ENCODE results near the gene GJA3. TPM values are rescaled to one million over a fixed set of nuclear protein-coding genes. Genes with fewer than 3 reads are reported as not detected.
A peak's percentile ranks its signal among the peaks of the same experiment; 100 is the strongest.

The GJA3 gene
- total RNA-seq, 1 donor from 2014 or later = 0.59 TPM

GRCh38 chr13:20128459-20128931 lies 32.4 kb downstream of the GJA3 start:
- peaks cover 14% of the 10 kb centered on the region for H3K27me3 Mint-ChIP-seq (ENCODE audit: low read depth, unreplicated experiment)
- Histone ChIP-seq H3K27ac (ENCODE audit: low read depth, low read length) (no peak overlapping the region), H3K36me3 (ENCODE audit: insufficient read depth, low read length) (no peaks in the 10 kb centered on the region), H2AFZ (ENCODE audit: low read depth, low read length) (peak overlapping the region; percentile 100), H3K4me2 (ENCODE audit: low read length) (peak overlapping the region; percentile 99), H4K20me1 (ENCODE audit: insufficient read depth, low read length) (no peaks in the 10 kb centered on the region), H3K27me3 (ENCODE audit: insufficient read depth, low read length) (peaks cover 9% of the 10 kb centered on the region), H3K9ac (ENCODE audit: low read length) (peak overlapping the region; percentile 84), H3K4me1 (ENCODE audit: insufficient read depth, low read length) (peaks cover 24% of the 10 kb centered on the region), H3K79me2 (ENCODE audit: insufficient read depth, low read length) (no peaks in the 10 kb centered on the region), H3K9me3 (ENCODE audit: insufficient read depth, low read depth, low read length) (no peaks in the 10 kb centered on the region), H3K4me3 (ENCODE audit: insufficient read depth, low read depth, low read length) (peak overlapping the region; percentile 64)
- H3K36me3 Mint-ChIP-seq (ENCODE audit: low read depth, unreplicated experiment) = no peaks in the 10 kb centered on the region
- peak; percentile 50 for TF ChIP-seq EZH2 (IDR thresholded peaks at IDR 0.05; ENCODE audit: insufficient read depth, low read length)
- TF ChIP-seq CTCF (IDR thresholded peaks at IDR 0.05; ENCODE audit: insufficient read depth, low read depth, low read length) = no peak
- DNase-seq (ENCODE audit: low read depth) (no peak), FAIRE-seq (no peak)
- no peak overlapping the region for H3K27ac Mint-ChIP-seq (ENCODE audit: unreplicated experiment)
- H3K9me3 Mint-ChIP-seq (ENCODE audit: unreplicated experiment) = no peaks in the 10 kb centered on the region
- peaks cover 4% of the 10 kb centered on the region for H3K4me1 Mint-ChIP-seq (ENCODE audit: low read depth, unreplicated experiment)
- H3K4me3 Mint-ChIP-seq (ENCODE audit: unreplicated experiment) = no peak overlapping the region

DNA sequence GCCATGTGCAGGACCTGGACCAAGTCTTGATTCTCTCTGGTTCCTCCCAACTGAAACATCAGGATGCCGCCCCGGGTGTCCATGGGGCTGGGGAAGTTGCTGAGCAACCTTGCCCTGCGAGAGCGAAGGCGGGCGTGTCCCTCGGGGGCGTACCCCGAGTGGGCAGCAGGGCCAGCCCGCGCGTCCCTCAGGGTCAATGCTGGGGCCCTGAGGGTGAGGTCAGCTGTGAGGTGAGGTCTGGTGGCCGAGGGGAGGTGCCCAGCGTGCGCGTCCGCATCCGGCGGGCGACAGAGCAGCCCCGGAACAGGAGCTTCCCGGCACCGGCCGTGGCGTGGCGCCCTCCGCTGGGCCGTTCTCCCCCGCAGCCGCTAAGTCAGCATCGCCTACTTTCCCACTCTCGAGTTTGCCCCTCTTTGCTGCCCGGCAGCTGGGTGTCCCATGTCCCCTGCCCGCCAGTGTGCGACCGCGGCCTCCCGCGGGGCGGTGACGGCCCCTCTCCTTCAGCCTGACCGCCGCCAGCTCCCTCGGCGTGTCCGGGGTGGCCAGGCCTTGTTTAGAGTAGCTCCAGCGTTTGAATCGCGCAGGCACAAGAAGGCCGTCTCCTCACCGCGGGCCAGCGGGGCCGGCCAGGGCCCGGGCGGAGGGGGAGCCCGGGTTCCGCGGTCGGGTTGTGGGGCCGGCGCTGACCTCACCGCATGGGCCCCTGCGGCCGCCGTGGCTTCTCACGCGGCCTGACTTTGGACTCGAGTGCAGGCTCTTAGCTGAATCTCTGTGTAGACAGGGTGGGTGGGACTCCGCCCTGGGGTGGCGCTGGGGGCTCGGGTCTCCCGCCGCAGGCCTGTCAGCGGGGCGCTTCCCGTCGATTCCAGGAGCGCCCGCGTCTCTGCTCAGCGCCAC lies 33.0 kb downstream of the GJA3 start:
- Histone ChIP-seq H3K4me1 (ENCODE audit: insufficient read depth, low read length) (peaks cover 24% of the 10 kb centered on the region), H3K36me3 (ENCODE audit: insufficient read depth, low read length) (no peaks in the 10 kb centered on the region), H3K9me3 (ENCODE audit: insufficient read depth, low read depth, low read length) (no peaks in the 10 kb centered on the region), H3K4me2 (ENCODE audit: low read length) (peak overlapping the region; percentile 99), H3K79me2 (ENCODE audit: insufficient read depth, low read length) (no peaks in the 10 kb centered on the region), H3K27me3 (ENCODE audit: insufficient read depth, low read length) (peaks cover 11% of the 10 kb centered on the region), H2AFZ (ENCODE audit: low read depth, low read length) (peak overlapping the region; percentile 100), H3K27ac (ENCODE audit: low read depth, low read length) (peak overlapping the region; percentile 48), H3K9ac (ENCODE audit: low read length) (peak overlapping the region; percentile 84), H4K20me1 (ENCODE audit: insufficient read depth, low read length) (no peaks in the 10 kb centered on the region), H3K4me3 (ENCODE audit: insufficient read depth, low read depth, low read length) (peak overlapping the region; percentile 64)
- peak; percentile 47 for DNase-seq (ENCODE audit: low read depth)
- Mint-ChIP-seq H3K27ac (ENCODE audit: unreplicated experiment) (no peak overlapping the region), H3K36me3 (ENCODE audit: low read depth, unreplicated experiment) (no peaks in the 10 kb centered on the region), H3K27me3 (ENCODE audit: low read depth, unreplicated experiment) (peaks cover 17% of the 10 kb centered on the region), H3K4me1 (ENCODE audit: low read depth, unreplicated experiment) (peaks cover 4% of the 10 kb centered on the region), H3K9me3 (ENCODE audit: unreplicated experiment) (no peaks in the 10 kb centered on the region), H3K4me3 (ENCODE audit: unreplicated experiment) (no peak overlapping the region)
- no peak for FAIRE-seq
- no peak for TF ChIP-seq EZH2 (IDR thresholded peaks at IDR 0.05; ENCODE audit: insufficient read depth, low read length)
- no peak for TF ChIP-seq CTCF (IDR thresholded peaks at IDR 0.05; ENCODE audit: insufficient read depth, low read depth, low read length)

DNA sequence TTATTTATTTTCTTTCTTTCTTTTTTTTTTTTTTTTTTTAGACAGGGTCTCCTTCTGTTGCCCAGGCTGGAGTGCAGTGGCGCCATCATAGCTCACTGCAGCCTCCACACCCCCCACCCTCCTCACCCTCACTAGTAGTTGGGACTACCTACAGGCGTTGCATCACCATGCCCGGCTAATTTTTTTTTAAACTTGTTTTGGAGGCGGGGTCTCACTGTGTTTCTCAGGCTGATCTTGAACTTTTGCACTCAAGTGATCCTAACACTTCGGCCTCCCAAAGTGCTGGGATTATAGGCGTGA lies 33.6 kb downstream of the GJA3 start:
- H3K9me3 Mint-ChIP-seq (ENCODE audit: unreplicated experiment) = no peaks in the 10 kb centered on the region
- no peak for TF ChIP-seq CTCF (IDR thresholded peaks at IDR 0.05; ENCODE audit: insufficient read depth, low read depth, low read length)
- no peak for TF ChIP-seq EZH2 (IDR thresholded peaks at IDR 0.05; ENCODE audit: insufficient read depth, low read length)
- H3K27me3 ChIP-seq (ENCODE audit: insufficient read depth, low read length) = peaks cover 11% of the 10 kb centered on the region
- H3K9ac ChIP-seq (ENCODE audit: low read length) = peak overlapping the region; percentile 84
- peaks cover 4% of the 10 kb centered on the region for H3K4me1 Mint-ChIP-seq (ENCODE audit: low read depth, unreplicated experiment)
- H3K9me3 ChIP-seq (ENCODE audit: insufficient read depth, low read depth, low read length) = no peaks in the 10 kb centered on the region
- no peaks in the 10 kb centered on the region for H3K36me3 Mint-ChIP-seq (ENCODE audit: low read depth, unreplicated experiment)
- H4K20me1 ChIP-seq (ENCODE audit: insufficient read depth, low read length) = no peaks in the 10 kb centered on the region
- H2AFZ ChIP-seq (ENCODE audit: low read depth, low read length) = peak overlapping the region; percentile 100
- H3K4me3 Mint-ChIP-seq (ENCODE audit: unreplicated experiment) = no peak overlapping the region
- no peaks in the 10 kb centered on the region for H3K79me2 ChIP-seq (ENCODE audit: insufficient read depth, low read length)
- H3K4me3 ChIP-seq (ENCODE audit: insufficient read depth, low read depth, low read length) = peak overlapping the region; percentile 64
- DNase-seq (ENCODE audit: low read depth) (no peak), FAIRE-seq (no peak)
- H3K4me1 ChIP-seq (ENCODE audit: insufficient read depth, low read length) = peaks cover 24% of the 10 kb centered on the region
- H3K27ac Mint-ChIP-seq (ENCODE audit: unreplicated experiment) = no peak overlapping the region
- H3K36me3 ChIP-seq (ENCODE audit: insufficient read depth, low read length) = no peaks in the 10 kb centered on the region
- no peak overlapping the region for H3K27ac ChIP-seq (ENCODE audit: low read depth, low read length)
- peak overlapping the region; percentile 99 for H3K4me2 ChIP-seq (ENCODE audit: low read length)
- peaks cover 17% of the 10 kb centered on the region for H3K27me3 Mint-ChIP-seq (ENCODE audit: low read depth, unreplicated experiment)

Measured in astrocyte (in vitro differentiated cells and primary cell).